Parietal lobe (tissue), 1 donor: ENCODE data around the gene GALNT3. TPM values are rescaled to one million over a fixed set of nuclear protein-coding genes. Genes with fewer than 3 reads are reported as not detected.

ENCODE experiments used
- total RNA-seq: library from RNA; depleted of rRNA; stranded (reverse); fragments of >200 nt; gene quantifications from one replicate; pipeline ENCODE4 v1.2.3, GENCODE V29; 2014

The GALNT3 gene
- 7.8 TPM for total RNA-seq

DNA sequence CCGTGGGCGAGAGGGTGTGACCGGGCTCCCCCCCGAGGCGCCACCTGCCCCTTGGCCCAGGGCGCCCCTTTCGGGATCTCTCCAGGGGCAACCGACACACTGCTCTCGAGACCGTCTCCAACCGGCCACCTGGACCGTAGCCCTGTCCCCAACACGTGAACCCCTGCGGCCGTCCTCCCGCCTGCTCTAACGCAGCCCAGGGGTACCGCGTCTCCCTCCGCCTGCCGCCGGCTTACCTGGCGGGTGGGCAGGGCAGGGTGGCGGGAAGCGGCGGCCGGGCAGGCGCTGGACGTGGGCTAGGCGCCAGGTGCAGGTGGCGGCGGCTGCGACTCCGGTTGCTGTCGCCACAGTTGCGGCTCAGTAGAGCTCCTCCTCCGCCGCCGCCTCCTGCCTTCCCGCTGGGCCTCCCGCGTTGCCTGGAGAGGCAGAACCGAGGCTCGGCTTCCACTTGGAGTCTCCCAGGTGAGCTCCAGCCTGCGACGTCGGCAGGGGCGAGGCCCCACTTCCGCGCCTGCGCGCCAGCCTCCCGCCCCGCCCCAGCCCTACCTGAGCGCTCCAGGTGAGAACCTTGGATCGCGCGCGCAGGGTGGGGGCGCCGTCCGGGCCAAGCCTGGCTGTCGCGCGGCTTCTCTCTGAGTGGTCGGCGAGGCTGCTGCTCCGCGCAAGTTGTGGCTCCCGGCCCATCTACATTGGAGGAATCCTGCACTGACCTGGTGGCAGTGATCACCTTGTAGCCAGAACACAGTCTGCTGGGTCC lies at the start of gene GALNT3:
Gene GALNT3 (minus strand): TSS at position 469 of the 757 bp plus-strand sequence. CDS start 23,547 bp downstream, outside the sequence.

Other genes starting within 250 kb of the GALNT3 start
- gene TTC21B, start 159.5 kb upstream of the GALNT3 start, total RNA-seq = 156 TPM